ENCODE data around the gene BCL3.
"Not testable (repeated sequence)": the region's sequence is repeated elsewhere in the genome, so short reads cannot be mapped to it uniquely, and the experiment has no call there.

BCL3 gene

GRCh38 chr19:44720945-44721344 lies 27.6 kb upstream of the BCL3 start:
- DNase-seq (ENCODE audit: low spot score): no peak

GRCh38 chr19:44721369-44721768 lies 27.1 kb upstream of the BCL3 start:
- not testable (repeated sequence) for DNase-seq (ENCODE audit: low spot score)

GRCh38 chr19:44722131-44723121 lies 26.1 kb upstream of the BCL3 start:
- no peak for DNase-seq (ENCODE audit: low spot score)

- no peak for DNase-seq (ENCODE audit: low spot score)
These were observed 25.1 kb upstream of the BCL3 start for GRCh38 chr19:44723299-44723951.

- peak; percentile 87 for DNase-seq (ENCODE audit: low spot score)
These were observed 24.6 kb upstream of the BCL3 start for GRCh38 chr19:44723952-44724319.

GRCh38 chr19:44725251-44725650 lies 23.3 kb upstream of the BCL3 start:
- DNase-seq (ENCODE audit: low spot score): no peak

GRCh38 chr19:44725684-44726083 lies 22.8 kb upstream of the BCL3 start:
- DNase-seq (ENCODE audit: low spot score): no peak

- no peak for DNase-seq (ENCODE audit: low spot score)
These were observed 22.0 kb upstream of the BCL3 start for GRCh38 chr19:44726465-44726864.

- no peak for DNase-seq (ENCODE audit: low spot score)
These were observed 20.3 kb upstream of the BCL3 start for GRCh38 chr19:44728178-44728577.

GRCh38 chr19:44729516-44730033 lies 18.9 kb upstream of the BCL3 start:
- no peak for DNase-seq (ENCODE audit: low spot score)

- DNase-seq (ENCODE audit: low spot score): no peak
These were observed 17.4 kb upstream of the BCL3 start for GRCh38 chr19:44731081-44731480.

GRCh38 chr19:44731622-44732021 lies 16.9 kb upstream of the BCL3 start:
- no peak for DNase-seq (ENCODE audit: low spot score)

GRCh38 chr19:44732235-44733014 lies 16.1 kb upstream of the BCL3 start:
- DNase-seq (ENCODE audit: low spot score): no peak

- no peak for DNase-seq (ENCODE audit: low spot score)
These were observed 14.2 kb upstream of the BCL3 start for GRCh38 chr19:44734357-44734756.

- no peak for DNase-seq (ENCODE audit: low spot score)
These were observed 13.5 kb upstream of the BCL3 start for GRCh38 chr19:44735011-44735410.

GRCh38 chr19:44737238-44738071 lies 11.1 kb upstream of the BCL3 start:
- no peak for DNase-seq (ENCODE audit: low spot score)

GRCh38 chr19:44738136-44738535 lies 10.4 kb upstream of the BCL3 start:
- no peak for DNase-seq (ENCODE audit: low spot score)

- no peak for DNase-seq (ENCODE audit: low spot score)
These were observed 9.6 kb upstream of the BCL3 start for GRCh38 chr19:44738603-44739558.

- no peak for DNase-seq (ENCODE audit: low spot score)
These were observed 8.1 kb upstream of the BCL3 start for GRCh38 chr19:44740351-44740824.

GRCh38 chr19:44741258-44741731 lies 7.2 kb upstream of the BCL3 start:
- DNase-seq (ENCODE audit: low spot score): no peak

Measured in left forelimb (tissue), 1 donor.